ENCODE data around the gene RPRML. TPM values are rescaled to one million over a fixed set of nuclear protein-coding genes. Genes with fewer than 3 reads are reported as not detected.

RPRML gene
- total RNA-seq, 1 donor from 2014 or later: 0.38 TPM

DNA sequence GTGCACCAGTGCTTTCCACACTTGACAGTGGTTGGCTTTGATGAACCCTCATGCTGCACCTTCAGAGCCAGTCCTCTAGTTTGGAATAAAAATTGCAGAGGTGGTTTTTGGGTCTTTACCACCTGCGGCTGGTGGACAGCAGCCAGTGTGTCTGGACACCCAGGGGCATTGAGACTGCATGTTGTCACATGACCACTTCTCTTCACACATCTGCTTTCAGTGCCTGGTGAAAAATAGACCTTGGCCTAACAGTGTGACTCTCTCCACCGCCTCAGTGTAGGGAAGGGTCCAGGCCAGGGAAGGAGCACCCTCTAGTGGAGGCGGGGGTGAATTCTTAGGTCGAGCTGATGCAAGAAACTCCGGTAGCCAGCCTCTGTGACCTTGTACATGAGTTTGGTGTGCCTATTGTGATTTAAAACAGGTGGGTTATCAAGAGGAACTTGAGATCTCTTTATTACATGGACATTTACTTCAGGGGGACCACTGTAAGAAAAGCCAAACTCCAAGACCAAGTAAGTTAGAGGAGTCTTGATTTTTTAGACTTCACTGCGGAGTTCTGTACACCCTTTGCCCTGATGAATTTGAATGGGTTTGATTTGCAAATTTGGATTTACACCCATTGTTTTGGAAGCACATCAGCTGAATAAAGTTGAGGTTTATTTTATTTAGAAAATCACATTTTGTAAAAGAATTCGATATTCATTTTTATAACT lies 38.2 kb downstream of the RPRML start:
- peaks cover 15% of the 10 kb centered on the region for H3K4me1 ChIP-seq
- intact Hi-C loops (cut with DNase I): loop anchor here (10.0 kb wide), 1 partner anchor 96 kb away; no protein-coding TSS in a partner anchor
- TF ChIP-seq, protein P1, sequence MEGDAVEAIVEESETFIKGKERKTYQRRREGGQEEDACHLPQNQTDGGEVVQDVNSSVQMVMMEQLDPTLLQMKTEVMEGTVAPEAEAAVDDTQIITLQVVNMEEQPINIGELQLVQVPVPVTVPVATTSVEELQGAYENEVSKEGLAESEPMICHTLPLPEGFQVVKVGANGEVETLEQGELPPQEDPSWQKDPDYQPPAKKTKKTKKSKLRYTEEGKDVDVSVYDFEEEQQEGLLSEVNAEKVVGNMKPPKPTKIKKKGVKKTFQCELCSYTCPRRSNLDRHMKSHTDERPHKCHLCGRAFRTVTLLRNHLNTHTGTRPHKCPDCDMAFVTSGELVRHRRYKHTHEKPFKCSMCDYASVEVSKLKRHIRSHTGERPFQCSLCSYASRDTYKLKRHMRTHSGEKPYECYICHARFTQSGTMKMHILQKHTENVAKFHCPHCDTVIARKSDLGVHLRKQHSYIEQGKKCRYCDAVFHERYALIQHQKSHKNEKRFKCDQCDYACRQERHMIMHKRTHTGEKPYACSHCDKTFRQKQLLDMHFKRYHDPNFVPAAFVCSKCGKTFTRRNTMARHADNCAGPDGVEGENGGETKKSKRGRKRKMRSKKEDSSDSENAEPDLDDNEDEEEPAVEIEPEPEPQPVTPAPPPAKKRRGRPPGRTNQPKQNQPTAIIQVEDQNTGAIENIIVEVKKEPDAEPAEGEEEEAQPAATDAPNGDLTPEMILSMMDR (IDR thresholded peaks at IDR 0.05): peak; percentile 75
- ATAC-seq (peak; percentile 80), DNase-seq (no peak)
- no peaks in the 10 kb centered on the region for H3K27me3 ChIP-seq
- H3K27ac ChIP-seq: no peak overlapping the region
- H3K4me3 ChIP-seq: no peak overlapping the region
- no peaks in the 10 kb centered on the region for H3K9me3 ChIP-seq
- H3K36me3 ChIP-seq: peaks cover 56% of the 10 kb centered on the region

DNA sequence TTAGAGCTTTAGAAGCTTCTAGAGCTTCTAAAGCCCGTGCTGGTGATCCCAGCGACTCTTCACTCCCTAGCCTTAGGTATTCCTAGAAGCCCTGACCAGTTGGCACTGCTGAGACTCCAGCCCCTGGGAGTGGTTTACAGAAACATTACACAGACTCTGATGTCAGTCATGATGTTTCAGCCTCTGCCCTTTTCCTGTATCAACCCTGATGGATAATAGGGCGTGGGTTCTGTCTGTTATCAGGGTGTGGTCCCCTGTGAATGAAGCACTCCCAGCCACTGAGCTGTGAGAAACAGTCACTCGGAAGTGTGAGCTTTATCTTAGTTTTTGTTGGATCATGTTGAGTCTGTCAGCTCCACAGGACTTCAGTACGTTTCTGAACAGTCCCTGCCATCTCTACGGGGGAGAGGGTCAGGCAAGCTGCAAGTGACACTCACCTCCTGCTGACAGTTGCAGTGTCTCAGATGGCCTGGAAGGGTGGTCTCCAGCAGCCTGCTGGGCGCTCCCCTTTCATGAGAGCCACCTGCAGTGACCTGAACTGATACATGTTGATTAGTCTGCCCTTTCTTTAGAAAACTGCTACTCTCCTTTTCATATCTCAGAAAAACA lies 43.3 kb downstream of the RPRML start:
- intact Hi-C loops (cut with DNase I): no loop called here
- DNase-seq: no peak
- ATAC-seq: peak; percentile 68
- Histone ChIP-seq H3K36me3 (peaks cover 99% of the 10 kb centered on the region), H3K9me3 (no peaks in the 10 kb centered on the region), H3K27me3 (no peaks in the 10 kb centered on the region), H3K4me1 (no peaks in the 10 kb centered on the region), H3K4me3 (no peak overlapping the region), H3K27ac (peak overlapping the region; percentile 24)
- TF ChIP-seq, protein P1 (IDR thresholded peaks at IDR 0.05): no peak

DNA sequence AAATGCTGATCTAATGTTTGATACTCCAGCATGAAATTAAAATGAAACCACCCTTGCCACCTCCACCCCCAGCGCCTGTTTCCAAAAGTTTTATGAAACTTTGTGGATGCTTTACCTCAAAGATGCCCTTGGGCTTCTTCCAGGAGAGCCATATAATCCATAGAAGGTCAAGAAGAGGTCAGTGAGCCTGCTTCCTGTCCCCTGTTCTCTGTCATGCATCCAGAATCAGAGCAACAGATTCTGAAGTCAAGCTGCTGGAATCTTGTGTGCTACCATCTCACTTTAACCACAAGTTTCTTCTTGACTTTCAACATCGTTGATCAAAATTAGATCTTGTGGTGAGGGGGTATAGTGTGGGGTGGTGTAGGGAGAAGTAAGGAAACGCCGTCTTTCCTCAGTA lies 47.5 kb downstream of the RPRML start:
- ATAC-seq: no peak
- intact Hi-C loops (cut with DNase I): no loop called here
- Histone ChIP-seq H3K36me3 (peaks cover 76% of the 10 kb centered on the region), H3K9me3 (no peaks in the 10 kb centered on the region), H3K27ac (no peak overlapping the region), H3K4me3 (no peak overlapping the region), H3K4me1 (peaks cover 12% of the 10 kb centered on the region), H3K27me3 (no peaks in the 10 kb centered on the region)
- no peak for DNase-seq
- TF ChIP-seq, protein P1 (IDR thresholded peaks at IDR 0.05): no peak

DNA sequence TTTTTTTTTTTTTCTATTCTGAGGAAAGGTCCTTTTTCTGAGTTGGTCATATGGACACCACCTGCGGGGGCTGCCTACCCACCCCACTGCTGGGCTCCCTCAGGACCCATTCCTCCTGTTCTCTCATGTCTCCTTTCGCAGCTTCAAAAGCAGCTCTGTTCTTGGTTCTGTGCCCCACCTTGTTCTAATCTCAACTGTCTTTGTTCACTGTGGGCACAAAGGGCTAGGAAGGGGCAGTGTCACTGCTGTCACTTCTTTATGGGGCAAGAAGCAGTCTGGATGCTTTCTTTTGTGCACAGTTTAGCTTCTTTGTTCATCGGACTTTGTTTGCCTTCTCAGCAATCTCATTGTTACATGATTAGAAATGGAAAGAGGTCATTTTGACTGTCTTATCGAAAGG lies 49.0 kb downstream of the RPRML start:
- H3K36me3 ChIP-seq: peaks cover 60% of the 10 kb centered on the region

DNA sequence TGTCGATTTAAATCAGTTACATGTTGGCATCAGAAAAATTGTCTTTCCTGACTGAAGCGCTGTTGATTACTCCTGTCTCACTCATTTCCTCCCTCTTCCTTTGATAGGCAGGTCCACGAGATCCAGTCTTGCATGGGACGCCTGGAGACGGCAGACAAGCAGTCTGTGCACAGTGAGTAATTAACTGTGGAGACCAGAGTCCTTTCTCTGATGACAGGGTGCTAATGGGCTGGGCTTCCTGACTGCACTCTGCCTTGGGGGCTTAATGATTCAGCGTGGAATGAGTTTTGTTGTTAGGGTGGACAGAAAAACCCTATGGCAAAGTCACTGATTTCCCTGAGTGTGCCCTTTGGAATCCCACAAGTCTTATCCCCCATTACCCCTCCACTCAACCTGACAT lies 49.6 kb downstream of the RPRML start:
- Histone ChIP-seq H3K27me3 (no peaks in the 10 kb centered on the region), H3K27ac (peak overlapping the region; percentile 17), H3K4me1 (peaks cover 24% of the 10 kb centered on the region), H3K4me3 (no peak overlapping the region), H3K9me3 (no peaks in the 10 kb centered on the region), H3K36me3 (peaks cover 54% of the 10 kb centered on the region)
- ATAC-seq: peak; percentile 39
- TF ChIP-seq, protein P1 (IDR thresholded peaks at IDR 0.05): no peak
- no peak for DNase-seq
- intact Hi-C loops (cut with DNase I): no loop called here

More for the DNA sequence above, 49.0 kb downstream of the RPRML start:
- no peaks in the 10 kb centered on the region for H3K9me3 ChIP-seq
- H3K27ac ChIP-seq: no peak overlapping the region
- intact Hi-C loops (cut with DNase I): no loop called here
- H3K27me3 ChIP-seq: no peaks in the 10 kb centered on the region
- ATAC-seq (no peak), DNase-seq (no peak)
- TF ChIP-seq, protein P1 (IDR thresholded peaks at IDR 0.05): no peak
- no peak overlapping the region for H3K4me3 ChIP-seq
- peaks cover 17% of the 10 kb centered on the region for H3K4me1 ChIP-seq

Data from upper lobe of right lung (tissue), 1 donor.